ENCODE measurements around the gene CPNE8. TPM values are rescaled to one million over a fixed set of nuclear protein-coding genes. Genes with fewer than 3 reads are reported as not detected.

CPNE8 gene
- total and polyA plus RNA-seq, 8 donors: 2.3 to 36.5 (median 7.3) TPM

DNA sequence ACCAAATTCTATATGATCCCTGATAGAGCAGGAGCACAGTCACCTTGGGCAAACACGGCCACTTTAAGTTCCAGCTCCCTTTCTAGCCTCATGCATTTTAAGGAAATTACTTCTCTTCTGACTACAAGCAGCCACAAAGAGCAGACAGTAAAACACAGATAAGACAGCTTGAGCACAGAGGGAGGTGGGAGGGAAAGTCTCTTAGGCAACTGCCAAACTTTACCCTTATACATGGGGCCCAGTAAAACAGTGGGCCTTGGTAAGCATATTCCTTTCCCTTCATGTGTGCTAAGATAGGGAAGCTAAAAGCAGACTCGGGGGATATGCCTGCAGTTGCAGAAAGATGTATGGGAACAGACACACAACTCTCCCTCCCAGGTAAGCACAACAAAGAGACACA lies 235.9 kb downstream of the CPNE8 start:
- Histone ChIP-seq H3K9me3 (no peaks in the 10 kb centered on the region), H3K27me3 (no peaks in the 10 kb centered on the region), H3K4me1 (no peaks in the 10 kb centered on the region), H3K36me3 (peaks cover 0 to 22% (median 5%) of the 10 kb centered on the region in 4 donors), H3K4me3 (no peak overlapping the region), H3K27ac (no peak overlapping the region)
- intact Hi-C loops (cut with DNase I; ENCODE audit: low total_unique reads): no loop called here
- peak in 1 of 2 donors; percentile 18 for DNase-seq
- no peak for TF ChIP-seq EP300 (IDR thresholded peaks at IDR 0.05)
- TF ChIP-seq POLR2AphosphoS5 (IDR thresholded peaks at IDR 0.05): no peak
- TF ChIP-seq, protein P1, sequence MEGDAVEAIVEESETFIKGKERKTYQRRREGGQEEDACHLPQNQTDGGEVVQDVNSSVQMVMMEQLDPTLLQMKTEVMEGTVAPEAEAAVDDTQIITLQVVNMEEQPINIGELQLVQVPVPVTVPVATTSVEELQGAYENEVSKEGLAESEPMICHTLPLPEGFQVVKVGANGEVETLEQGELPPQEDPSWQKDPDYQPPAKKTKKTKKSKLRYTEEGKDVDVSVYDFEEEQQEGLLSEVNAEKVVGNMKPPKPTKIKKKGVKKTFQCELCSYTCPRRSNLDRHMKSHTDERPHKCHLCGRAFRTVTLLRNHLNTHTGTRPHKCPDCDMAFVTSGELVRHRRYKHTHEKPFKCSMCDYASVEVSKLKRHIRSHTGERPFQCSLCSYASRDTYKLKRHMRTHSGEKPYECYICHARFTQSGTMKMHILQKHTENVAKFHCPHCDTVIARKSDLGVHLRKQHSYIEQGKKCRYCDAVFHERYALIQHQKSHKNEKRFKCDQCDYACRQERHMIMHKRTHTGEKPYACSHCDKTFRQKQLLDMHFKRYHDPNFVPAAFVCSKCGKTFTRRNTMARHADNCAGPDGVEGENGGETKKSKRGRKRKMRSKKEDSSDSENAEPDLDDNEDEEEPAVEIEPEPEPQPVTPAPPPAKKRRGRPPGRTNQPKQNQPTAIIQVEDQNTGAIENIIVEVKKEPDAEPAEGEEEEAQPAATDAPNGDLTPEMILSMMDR (IDR thresholded peaks at IDR 0.05): no peak
- no peak for TF ChIP-seq POLR2A (IDR thresholded peaks at IDR 0.05)
- 30 to 59% (median 41%) methylated on average over 2 of the region's 2 CpGs for WGBS, 5 donors

DNA sequence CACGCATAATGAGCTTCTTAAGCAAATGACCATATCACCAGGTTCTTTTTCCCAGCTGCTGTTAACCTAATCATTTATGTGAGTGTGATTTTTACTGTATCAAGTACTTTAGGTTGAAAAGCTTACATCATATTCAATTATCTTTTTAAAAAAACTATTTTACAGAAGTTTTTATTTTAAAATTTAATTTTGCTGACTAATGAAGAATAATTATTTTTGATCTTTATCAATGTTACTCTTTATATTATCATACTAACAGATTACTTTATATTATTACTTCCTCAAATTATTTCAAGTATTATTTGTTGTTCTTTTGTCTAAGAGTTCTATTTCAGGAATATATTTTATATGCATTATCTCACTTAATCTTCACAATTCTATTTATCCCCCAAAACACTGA lies 236.3 kb downstream of the CPNE8 start:
- no peaks in the 10 kb centered on the region for H3K4me1 ChIP-seq
- peaks cover 0 to 22% (median 3%) of the 10 kb centered on the region in 4 donors for H3K36me3 ChIP-seq
- intact Hi-C loops (cut with DNase I; ENCODE audit: low total_unique reads): no loop called here
- DNase-seq: no peak
- TF ChIP-seq EP300 (IDR thresholded peaks at IDR 0.05): no peak
- TF ChIP-seq, protein P1 (IDR thresholded peaks at IDR 0.05): no peak
- TF ChIP-seq POLR2A (IDR thresholded peaks at IDR 0.05): no peak
- TF ChIP-seq POLR2AphosphoS5 (IDR thresholded peaks at IDR 0.05): no peak
- 81 to 96% (median 92%) methylated on average over 1 of the region's 1 CpG for WGBS, 5 donors
- H3K4me3 ChIP-seq: no peak overlapping the region
- H3K27ac ChIP-seq: no peak overlapping the region
- H3K27me3 ChIP-seq: no peaks in the 10 kb centered on the region
- no peaks in the 10 kb centered on the region for H3K9me3 ChIP-seq

DNA sequence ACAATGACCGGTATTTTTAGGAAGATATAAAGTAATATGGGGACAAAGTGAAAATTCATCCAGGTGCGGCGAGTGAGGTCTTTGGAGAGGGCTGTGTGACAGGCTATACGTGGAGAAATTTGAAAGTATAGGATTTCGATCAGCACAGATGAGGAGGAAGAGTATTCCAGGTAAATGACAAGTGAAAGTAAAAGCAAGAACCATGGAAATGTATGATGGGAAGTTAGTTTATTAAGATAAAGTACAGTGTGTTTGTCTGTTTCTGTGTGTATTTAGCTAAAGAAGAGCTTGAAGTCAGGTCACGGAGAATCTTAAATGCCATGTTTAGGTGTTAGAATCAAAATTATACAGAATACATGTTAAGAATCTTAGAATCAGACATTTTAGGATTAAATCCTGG lies 239.0 kb downstream of the CPNE8 start:
- Histone ChIP-seq H3K9me3 (peaks cover 0 to 8% (median under 1%) of the 10 kb centered on the region in 4 donors), H3K36me3 (peaks cover 0 to 20% (median 2%) of the 10 kb centered on the region in 4 donors), H3K4me1 (no peaks in the 10 kb centered on the region), H3K4me3 (no peak overlapping the region), H3K27ac (no peak overlapping the region), H3K27me3 (no peaks in the 10 kb centered on the region)
- 70 to 86% (median 78%) methylated on average over 6 of the region's 6 CpGs for WGBS, 5 donors
- no peak for DNase-seq
- intact Hi-C loops (cut with DNase I; ENCODE audit: low total_unique reads): no loop called here
- TF ChIP-seq, protein P1 (IDR thresholded peaks at IDR 0.05): no peak
- no peak for TF ChIP-seq POLR2AphosphoS5 (IDR thresholded peaks at IDR 0.05)
- TF ChIP-seq EP300 (IDR thresholded peaks at IDR 0.05): no peak
- no peak for TF ChIP-seq POLR2A (IDR thresholded peaks at IDR 0.05)

DNA sequence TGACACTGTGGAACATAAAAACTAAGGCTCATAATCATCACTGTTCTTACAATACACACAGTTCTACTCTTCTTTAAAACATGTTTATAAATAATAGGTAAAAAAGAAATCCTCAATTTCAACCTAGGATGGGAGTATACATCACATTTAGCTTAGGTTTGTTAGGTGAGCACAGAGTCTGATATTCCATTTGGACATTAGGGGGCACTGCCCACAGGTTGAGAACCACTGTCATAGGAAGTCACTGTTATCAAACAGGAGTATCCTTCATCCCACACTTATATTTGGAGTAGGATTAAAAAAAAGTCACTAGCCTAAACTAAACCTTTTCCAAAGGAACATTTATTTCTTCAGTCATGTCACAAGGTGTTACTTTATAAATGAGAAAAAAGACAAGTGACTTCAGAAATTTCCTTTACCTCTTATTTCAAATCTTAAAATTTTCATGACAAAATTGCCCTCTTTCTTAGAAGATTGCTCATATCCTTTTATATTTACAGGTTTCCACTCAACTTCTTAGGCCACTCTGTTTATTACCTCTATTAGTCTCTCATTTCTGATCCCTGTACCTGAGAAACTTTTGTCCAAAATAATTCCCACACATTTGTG lies 240.6 kb downstream of the CPNE8 start:
- peaks cover 0 to 22% (median 2%) of the 10 kb centered on the region in 4 donors for H3K36me3 ChIP-seq
- no peaks in the 10 kb centered on the region for H3K27me3 ChIP-seq
- DNase-seq: peak in 1 of 2 donors; percentile 15
- H3K4me3 ChIP-seq: no peak overlapping the region
- no peaks in the 10 kb centered on the region for H3K4me1 ChIP-seq
- no peak overlapping the region for H3K27ac ChIP-seq
- TF ChIP-seq, protein P1 (IDR thresholded peaks at IDR 0.05): peak in 1 of 7 experiments; percentile 9
- TF ChIP-seq EP300 (IDR thresholded peaks at IDR 0.05): no peak
- TF ChIP-seq POLR2A (IDR thresholded peaks at IDR 0.05): no peak
- no peak for TF ChIP-seq POLR2AphosphoS5 (IDR thresholded peaks at IDR 0.05)
- H3K9me3 ChIP-seq: peaks cover 0 to 21% (median 5%) of the 10 kb centered on the region in 4 donors
- intact Hi-C loops (cut with DNase I; ENCODE audit: low total_unique reads): no loop called here

All from stomach (tissue), 9 donors.